ENCODE results near the gene ERBB3. TPM values are rescaled to one million over a fixed set of nuclear protein-coding genes. Genes with fewer than 3 reads are reported as not detected.
"Not testable (repeated sequence)": the region's sequence is repeated elsewhere in the genome, so short reads cannot be mapped to it uniquely, and the experiment has no call there.

The ERBB3 gene
- total RNA-seq = not detected

DNA sequence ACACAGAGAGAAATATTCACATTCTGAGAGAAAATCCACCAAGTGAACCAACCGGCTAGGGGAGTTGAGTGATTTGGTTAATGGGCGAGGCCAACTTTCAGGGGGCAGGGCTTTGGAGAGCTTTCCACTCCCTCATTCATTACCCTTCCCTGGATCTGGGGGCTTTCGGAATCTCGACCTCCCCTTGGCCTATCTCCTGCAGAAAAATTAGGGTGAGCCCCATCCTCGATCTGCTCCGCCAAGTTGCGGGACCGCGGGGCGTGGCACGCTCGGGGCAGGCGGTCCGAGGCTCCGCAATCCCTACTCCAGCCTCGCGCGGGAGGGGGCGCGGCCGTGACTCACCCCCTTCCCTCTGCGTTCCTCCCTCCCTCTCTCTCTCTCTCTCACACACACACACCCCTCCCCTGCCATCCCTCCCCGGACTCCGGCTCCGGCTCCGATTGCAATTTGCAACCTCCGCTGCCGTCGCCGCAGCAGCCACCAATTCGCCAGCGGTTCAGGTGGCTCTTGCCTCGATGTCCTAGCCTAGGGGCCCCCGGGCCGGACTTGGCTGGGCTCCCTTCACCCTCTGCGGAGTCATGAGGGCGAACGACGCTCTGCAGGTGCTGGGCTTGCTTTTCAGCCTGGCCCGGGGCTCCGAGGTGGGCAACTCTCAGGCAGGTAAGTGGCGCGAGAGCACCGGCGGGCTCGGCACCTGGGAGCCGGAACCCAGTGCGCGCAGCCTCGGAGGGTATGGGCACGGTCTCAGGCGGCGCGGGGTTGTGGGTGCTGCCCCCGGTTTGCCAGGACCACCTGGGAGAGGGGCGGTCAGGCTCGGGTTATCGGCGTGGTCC, at the start of gene ERBB3:
Gene ERBB3 (plus strand): TSS at position 443 of the 833 bp plus-strand sequence. CDS start 136 bp downstream, at position 579.
- Mint-ChIP-seq H3K36me3 (no peaks in the 10 kb centered on the region), H3K27ac (no peak within 1 kb of the TSS), H3K9me3 (no peaks in the 10 kb centered on the region), H3K4me1 (ENCODE audit: low read depth in 2 of 2) (peaks cover 0 to 6% of the 10 kb centered on the region in 2 donors), H3K27me3 (peaks cover 7 to 9% of the 10 kb centered on the region in 2 donors), H3K4me3 (peak within 1 kb of the TSS; percentile 77)
- DNase-seq (ENCODE audit: low spot score) (peak; percentile 82), ATAC-seq (peak; percentile 90 to 93)

DNA sequence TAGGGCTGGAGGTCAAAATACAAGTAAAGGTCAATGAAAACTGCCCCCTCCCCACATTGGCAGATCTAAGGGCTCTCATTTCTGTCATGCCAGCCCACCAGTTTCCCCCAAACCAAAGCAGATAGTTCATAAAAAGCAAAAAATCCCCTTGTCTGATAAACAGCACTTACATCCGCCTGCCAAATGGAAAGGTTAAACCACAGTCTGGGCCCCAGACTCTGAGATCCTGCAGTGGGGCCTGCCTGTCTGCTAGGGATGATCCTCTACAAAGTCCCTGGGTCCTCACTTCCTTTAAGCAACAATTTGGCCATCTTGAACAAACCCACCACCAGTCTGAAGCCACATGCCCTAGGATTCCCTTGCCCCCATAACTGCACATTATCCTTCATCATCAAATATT, 48.0 kb upstream of the ERBB3 start:
- DNase-seq (ENCODE audit: low spot score) (no peak), ATAC-seq (no peak)
- peaks cover 0 to 7% of the 10 kb centered on the region in 2 donors for H3K4me1 Mint-ChIP-seq (ENCODE audit: low read depth in 2 of 2)

DNA sequence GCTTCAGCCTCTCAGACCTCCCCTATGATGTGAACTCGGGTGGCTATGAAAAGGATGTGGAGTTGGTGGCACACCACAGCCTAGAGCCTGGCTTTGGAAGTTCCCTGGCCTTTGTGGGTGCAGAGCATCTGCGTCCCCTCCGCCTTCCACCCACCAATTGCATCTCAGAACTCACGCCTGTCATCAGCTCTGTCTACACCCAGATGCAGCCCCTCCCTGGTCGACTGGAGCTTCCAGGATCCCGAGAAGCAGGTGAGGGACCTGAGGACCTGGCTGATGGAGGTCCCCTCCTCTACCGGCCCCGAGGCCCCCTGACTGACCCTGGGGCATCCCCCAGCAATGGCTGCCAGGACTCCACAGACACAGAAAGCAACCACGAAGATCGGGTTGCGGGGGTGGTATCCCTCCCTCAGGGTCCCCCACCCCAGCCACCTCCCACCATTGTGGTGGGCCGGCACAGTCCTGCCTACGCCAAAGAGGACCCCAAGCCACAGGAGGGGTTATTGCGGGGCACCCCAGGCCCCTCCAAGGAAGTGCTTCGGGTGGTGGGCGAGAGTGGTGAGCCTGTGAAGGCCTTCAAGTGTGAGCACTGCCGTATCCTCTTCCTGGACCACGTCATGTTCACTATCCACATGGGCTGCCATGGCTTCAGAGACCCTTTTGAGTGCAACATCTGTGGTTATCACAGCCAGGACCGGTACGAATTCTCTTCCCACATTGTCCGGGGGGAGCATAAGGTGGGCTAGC, 45.2 kb upstream of the ERBB3 start:
- peaks cover 11% of the 10 kb centered on the region for H3K36me3 Mint-ChIP-seq
- peaks cover 0 to 7% of the 10 kb centered on the region in 2 donors for H3K4me1 Mint-ChIP-seq (ENCODE audit: low read depth in 2 of 2)
- H3K9me3 Mint-ChIP-seq = no peaks in the 10 kb centered on the region
- no peak for DNase-seq (ENCODE audit: low spot score)
- H3K27me3 Mint-ChIP-seq = no peaks in the 10 kb centered on the region
- peak overlapping the region in 1 of 2 donors; percentile 40 for H3K27ac Mint-ChIP-seq
- peak; percentile 48 to 73 for ATAC-seq
- no peak overlapping the region for H3K4me3 Mint-ChIP-seq

More for the DNA sequence above, 48.0 kb upstream of the ERBB3 start:
- Mint-ChIP-seq H3K27me3 (no peaks in the 10 kb centered on the region), H3K4me3 (no peak overlapping the region), H3K36me3 (peaks cover 15% of the 10 kb centered on the region), H3K9me3 (no peaks in the 10 kb centered on the region), H3K27ac (peak overlapping the region in 1 of 2 donors; percentile 22)

DNA sequence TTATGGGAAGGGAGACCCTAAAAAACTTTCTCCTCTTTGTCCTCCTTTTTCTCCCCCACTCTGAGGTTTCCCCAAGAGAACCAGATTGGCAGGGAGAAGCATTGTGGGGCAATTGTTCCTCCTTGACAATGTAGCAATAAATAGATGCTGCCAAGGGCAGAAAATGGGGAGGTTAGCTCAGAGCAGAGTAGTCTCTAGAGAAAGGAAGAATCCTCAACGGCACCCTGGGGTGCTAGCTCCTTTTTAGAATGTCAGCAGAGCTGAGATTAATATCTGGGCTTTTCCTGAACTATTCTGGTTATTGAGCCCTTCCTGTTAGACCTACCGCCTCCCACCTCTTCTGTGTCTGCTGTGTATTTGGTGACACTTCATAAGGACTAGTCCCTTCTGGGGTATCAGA, 42.8 kb upstream of the ERBB3 start:
- Mint-ChIP-seq H3K4me3 (no peak overlapping the region), H3K4me1 (ENCODE audit: low read depth in 2 of 2) (peaks cover 7 to 12% of the 10 kb centered on the region in 2 donors), H3K27me3 (no peaks in the 10 kb centered on the region), H3K27ac (no peak overlapping the region), H3K9me3 (no peaks in the 10 kb centered on the region), H3K36me3 (peaks cover 14% of the 10 kb centered on the region)
- DNase-seq (ENCODE audit: low spot score) (no peak), ATAC-seq (no peak)

DNA sequence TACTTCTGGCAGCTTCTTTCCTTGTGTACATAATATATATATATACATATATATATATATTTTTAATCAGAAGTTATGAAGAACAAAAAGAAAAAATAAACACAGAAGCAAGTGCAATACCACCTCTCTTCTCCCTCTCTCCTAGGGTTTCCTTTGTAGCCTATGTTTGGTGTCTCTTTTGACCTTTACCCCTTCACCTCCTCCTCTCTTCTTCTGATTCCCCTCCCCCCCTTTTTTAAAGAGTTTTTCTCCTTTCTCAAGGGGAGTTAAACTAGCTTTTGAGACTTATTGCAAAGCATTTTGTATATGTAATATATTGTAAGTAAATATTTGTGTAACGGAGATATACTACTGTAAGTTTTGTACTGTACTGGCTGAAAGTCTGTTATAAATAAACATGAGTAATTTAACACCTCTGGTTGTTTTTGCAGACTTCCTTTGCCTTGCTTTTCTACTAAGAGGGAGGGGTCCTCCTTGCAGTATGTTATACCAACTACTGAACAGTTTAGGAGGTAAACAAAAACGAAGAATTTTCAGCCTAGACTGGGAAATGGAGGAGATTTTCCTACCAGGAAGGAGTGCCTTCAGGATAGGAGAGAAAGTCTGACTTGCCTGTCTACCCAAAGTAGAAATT, 41.8 kb upstream of the ERBB3 start:
- Mint-ChIP-seq H3K4me3 (no peak overlapping the region), H3K9me3 (no peaks in the 10 kb centered on the region), H3K4me1 (ENCODE audit: low read depth in 2 of 2) (peaks cover 13 to 20% of the 10 kb centered on the region in 2 donors), H3K36me3 (peaks cover 24% of the 10 kb centered on the region), H3K27me3 (no peaks in the 10 kb centered on the region), H3K27ac (peak overlapping the region in 1 of 2 donors; percentile 49)
- DNase-seq (ENCODE audit: low spot score) (no peak), ATAC-seq (no peak)

DNA sequence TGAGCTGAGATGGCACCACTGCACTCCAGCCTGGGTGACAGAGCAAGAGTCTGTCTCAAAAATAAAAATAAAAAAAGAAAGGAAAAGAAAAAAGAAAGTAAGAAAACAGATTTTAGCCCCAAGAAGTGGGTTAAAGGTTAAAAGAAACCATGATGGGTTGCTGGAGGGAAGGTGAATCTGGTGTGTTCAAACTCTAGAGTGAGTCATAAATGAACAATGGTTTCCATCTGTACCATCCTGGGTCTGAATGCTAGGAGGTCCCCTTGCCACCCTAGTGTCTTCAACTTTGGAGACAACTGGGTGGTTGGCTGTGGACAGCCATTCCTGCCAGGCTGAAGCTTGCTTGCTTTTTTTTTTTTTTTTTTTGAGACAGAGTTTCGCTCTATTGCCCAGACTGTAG, 39.8 kb upstream of the ERBB3 start:
- H3K27me3 Mint-ChIP-seq = no peaks in the 10 kb centered on the region
- ATAC-seq = no peak
- peak overlapping the region in 1 of 2 donors; percentile 97 for H3K27ac Mint-ChIP-seq
- H3K9me3 Mint-ChIP-seq = no peaks in the 10 kb centered on the region
- H3K36me3 Mint-ChIP-seq = peaks cover 30% of the 10 kb centered on the region
- no peak overlapping the region for H3K4me3 Mint-ChIP-seq
- peaks cover 17 to 23% of the 10 kb centered on the region in 2 donors for H3K4me1 Mint-ChIP-seq (ENCODE audit: low read depth in 2 of 2)
- no peak for DNase-seq (ENCODE audit: low spot score)

DNA sequence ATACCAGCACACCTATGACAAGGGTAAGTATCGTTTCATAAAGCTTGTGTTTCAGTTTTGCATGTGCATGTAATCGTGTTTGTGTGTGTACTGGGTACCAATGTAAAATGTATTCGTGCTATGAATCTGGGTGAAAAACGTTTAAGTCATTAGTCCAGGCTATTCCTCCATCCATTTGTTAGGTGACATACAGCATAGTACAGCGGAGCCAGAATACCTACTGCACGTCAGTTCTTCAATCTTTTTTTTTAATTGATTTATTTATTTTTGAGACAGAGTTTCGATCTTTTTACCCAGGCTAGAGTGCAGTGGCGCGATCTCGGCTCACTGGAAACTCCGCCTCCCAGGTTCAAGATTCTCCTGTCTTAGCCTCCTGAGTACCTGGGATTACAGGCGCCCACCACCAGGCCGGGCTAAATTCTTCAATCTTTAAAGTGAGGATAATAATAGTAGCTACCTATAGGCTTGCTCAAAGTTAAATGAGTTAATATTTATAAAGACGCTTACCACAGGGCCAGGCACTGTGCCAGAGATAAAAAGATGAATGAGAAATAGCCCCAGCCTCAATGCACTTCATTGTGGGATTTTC, 38.9 kb upstream of the ERBB3 start:
- Mint-ChIP-seq H3K4me1 (ENCODE audit: low read depth in 2 of 2) (peaks cover 17 to 18% of the 10 kb centered on the region in 2 donors), H3K9me3 (no peaks in the 10 kb centered on the region), H3K4me3 (peak overlapping the region; percentile 98), H3K36me3 (peaks cover 23% of the 10 kb centered on the region), H3K27ac (peak overlapping the region; percentile 97), H3K27me3 (no peaks in the 10 kb centered on the region)
- no peak for ATAC-seq
- DNase-seq (ENCODE audit: low spot score) = no peak

DNA sequence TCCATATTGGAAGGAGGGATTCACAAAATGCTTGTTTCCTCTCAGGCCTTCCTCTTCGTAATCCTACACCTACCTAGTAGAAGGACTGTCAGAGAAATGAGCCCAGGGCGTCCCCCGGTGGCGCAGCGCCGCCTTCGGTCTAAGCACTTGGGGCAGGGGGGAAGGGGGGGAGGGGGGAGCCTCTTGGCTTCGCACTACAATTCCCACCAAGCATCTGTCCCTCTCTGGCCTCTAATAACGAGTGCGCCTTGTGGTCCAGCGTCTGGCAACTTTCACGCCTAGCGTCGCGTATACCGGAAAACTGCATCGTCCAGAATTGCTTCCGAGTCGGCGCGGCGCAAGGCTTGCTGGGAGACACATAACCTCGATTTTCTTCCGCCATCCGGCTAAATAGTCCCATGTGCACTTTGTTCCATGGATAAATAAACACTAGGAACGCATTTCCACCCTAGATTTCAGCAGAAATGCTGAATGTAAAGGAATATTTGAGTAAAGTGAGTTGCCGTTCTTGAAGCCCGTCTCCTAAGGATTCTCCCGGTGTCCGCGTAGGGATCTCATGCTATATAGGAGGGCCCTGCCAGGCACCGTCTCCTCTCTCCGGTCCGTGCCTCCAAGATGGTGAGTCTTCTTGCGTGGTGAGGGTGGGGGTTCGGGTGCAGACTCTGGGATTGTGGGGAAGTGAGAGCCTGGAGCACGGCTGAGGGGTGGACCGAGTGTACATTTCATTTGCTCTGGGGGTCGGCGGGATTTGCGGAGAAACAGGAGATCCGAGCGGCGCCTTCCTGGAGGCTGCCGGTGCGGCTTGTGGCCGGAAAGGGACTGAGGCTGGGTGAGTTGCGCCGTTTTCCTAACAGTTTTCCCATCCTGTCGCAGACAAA, 38.2 kb upstream of the ERBB3 start, which contains the start of gene RPS26:
Gene RPS26 (plus strand): TSS at position 367 of the 878 bp plus-strand sequence. CDS start 249 bp downstream, at position 616.
- no peaks in the 10 kb centered on the region for H3K27me3 Mint-ChIP-seq
- peaks cover 20 to 23% of the 10 kb centered on the region in 2 donors for H3K4me1 Mint-ChIP-seq (ENCODE audit: low read depth in 2 of 2)

DNA sequence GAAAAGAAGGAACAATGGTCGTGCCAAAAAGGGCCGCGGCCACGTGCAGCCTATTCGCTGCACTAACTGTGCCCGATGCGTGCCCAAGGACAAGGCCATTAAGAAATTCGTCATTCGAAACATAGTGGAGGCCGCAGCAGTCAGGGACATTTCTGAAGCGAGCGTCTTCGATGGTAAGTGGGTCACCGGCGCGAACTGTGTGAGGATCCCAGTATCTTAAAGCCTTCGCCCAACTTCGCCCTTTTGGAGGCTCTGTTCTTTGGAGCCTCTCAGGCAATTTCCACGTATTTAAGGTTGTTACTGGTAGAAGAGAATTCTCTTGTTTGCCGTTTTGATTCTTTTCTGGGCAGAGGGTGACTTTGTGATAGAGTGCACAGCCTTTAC, 37.5 kb upstream of the ERBB3 start:
- not testable (repeated sequence) for ATAC-seq; DNase-seq (ENCODE audit: low spot score); H3K27me3 Mint-ChIP-seq; H3K9me3 Mint-ChIP-seq
- Mint-ChIP-seq H3K4me3 (peak overlapping the region; percentile 98), H3K36me3 (peaks cover 23% of the 10 kb centered on the region), H3K27ac (peak overlapping the region; percentile 97), H3K4me1 (ENCODE audit: low read depth in 2 of 2) (peaks cover 20 to 28% of the 10 kb centered on the region in 2 donors)

More for the DNA sequence above, 38.2 kb upstream of the ERBB3 start, which contains the start of gene RPS26:
- ATAC-seq (peak; percentile 96 to 97), DNase-seq (ENCODE audit: low spot score) (peak; percentile 94)
- H3K27ac Mint-ChIP-seq = peak within 1 kb of the TSS; percentile 97
- peak within 1 kb of the TSS; percentile 98 for H3K4me3 Mint-ChIP-seq
- peaks cover 23% of the 10 kb centered on the region for H3K36me3 Mint-ChIP-seq
- H3K9me3 Mint-ChIP-seq = no peaks in the 10 kb centered on the region

DNA sequence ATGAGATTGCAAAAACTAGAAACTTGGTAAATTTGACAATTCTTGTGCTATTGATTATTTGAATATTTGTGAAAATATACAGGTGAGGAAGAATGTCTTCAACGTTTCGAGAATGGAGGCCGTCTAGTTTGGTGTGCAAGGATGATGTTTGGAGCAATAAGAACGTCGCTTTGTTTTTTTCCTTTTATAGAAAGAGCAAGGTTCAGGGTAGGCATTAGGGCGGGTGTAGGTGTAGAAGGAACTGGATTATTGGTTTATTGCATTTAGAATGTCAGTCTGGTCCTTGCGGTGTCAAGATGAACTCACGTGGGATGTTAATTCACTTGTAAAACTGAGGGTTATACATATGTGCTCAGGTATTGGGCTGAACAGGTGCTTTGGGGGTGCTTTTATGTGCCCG, 37.1 kb upstream of the ERBB3 start:
- Mint-ChIP-seq H3K27ac (peak overlapping the region; percentile 97), H3K27me3 (no peaks in the 10 kb centered on the region), H3K4me1 (ENCODE audit: low read depth in 2 of 2) (peaks cover 20 to 28% of the 10 kb centered on the region in 2 donors), H3K4me3 (peak overlapping the region; percentile 98), H3K9me3 (no peaks in the 10 kb centered on the region), H3K36me3 (peaks cover 23% of the 10 kb centered on the region)
- DNase-seq (ENCODE audit: low spot score) = no peak
- no peak for ATAC-seq

DNA sequence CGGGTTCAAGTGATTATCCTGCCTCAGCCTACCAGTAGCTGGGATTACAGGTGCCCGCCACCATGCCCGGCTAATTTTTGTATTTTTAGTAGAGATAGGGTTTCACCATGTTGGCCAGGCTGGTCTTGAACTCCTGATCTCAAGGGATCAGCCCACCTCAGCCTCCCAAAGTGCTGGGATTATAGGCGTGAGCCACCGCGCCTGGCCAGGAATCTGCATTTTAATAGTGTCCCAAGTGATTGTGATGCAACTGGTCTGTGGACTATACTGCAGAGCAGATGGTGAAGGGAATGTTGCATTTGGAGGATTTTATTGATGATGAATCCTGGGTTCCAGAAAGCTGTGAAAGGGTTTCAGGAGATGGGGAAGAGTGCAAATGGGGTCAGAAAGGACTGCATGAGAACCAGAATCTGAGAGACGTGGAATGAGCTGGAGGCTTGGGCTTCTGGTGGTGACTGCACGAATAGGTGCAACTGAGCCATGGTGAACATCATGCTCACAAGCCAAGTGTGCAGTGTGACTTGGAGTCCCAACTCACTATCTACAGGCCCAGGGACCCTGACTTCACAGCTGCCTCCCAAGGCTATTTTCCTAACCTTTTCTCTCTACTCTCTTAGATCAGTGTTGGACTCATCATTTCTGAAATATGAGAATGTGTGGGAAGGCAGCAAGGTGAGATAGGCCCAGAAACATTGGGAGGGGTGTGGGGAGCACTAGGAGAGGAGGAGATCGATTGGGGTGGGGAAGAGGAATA, 33.8 kb upstream of the ERBB3 start:
- DNase-seq (ENCODE audit: low spot score) (no peak), ATAC-seq (no peak)
- no peak overlapping the region for H3K4me3 Mint-ChIP-seq
- peaks cover 21 to 28% of the 10 kb centered on the region in 2 donors for H3K4me1 Mint-ChIP-seq (ENCODE audit: low read depth in 2 of 2)
- peak overlapping the region; percentile 53 to 61 for H3K27ac Mint-ChIP-seq
- no peaks in the 10 kb centered on the region for H3K27me3 Mint-ChIP-seq
- H3K36me3 Mint-ChIP-seq = peaks cover 23% of the 10 kb centered on the region
- no peaks in the 10 kb centered on the region for H3K9me3 Mint-ChIP-seq

DNA sequence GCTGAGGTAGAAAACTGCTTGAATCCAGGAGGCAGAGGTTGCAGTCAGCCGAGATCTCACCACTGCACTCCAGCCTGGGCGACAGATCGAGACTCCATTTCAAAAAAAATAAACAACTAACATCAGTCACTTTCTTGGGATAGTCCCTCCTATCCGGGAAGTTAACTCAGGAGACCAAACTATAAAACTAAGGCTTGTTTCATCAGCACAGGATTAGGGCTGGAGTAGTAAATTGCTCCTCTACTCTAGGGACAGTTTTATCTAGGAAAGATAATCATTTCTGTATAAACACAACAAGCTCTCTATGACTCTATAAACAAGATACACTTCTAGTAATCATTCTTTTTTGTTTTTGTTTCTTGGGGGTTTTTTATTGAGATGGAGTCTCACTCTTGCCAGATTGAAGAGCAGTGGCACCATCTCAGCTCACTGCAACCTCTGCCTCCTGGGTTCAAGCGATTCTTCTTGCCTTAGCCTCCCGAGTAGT, 26.5 kb upstream of the ERBB3 start:
- H3K4me3 Mint-ChIP-seq = no peak overlapping the region
- H3K4me1 Mint-ChIP-seq (ENCODE audit: low read depth in 2 of 2) = peaks cover 5 to 6% of the 10 kb centered on the region in 2 donors
- H3K27me3 Mint-ChIP-seq = no peaks in the 10 kb centered on the region
- no peaks in the 10 kb centered on the region for H3K9me3 Mint-ChIP-seq
- ATAC-seq (no peak), DNase-seq (ENCODE audit: low spot score) (no peak)
- no peaks in the 10 kb centered on the region for H3K36me3 Mint-ChIP-seq
- H3K27ac Mint-ChIP-seq = no peak overlapping the region

Data from natural killer cell treated with Interleukin-12 subunit alpha and Interleukin-12 subunit beta and Interleukin-15 and Interleukin-18, amount 100 ng/mL, for 72 hours (primary cell).